ENCODE results near the gene PPP4R4.

Gene PPP4R4

DNA sequence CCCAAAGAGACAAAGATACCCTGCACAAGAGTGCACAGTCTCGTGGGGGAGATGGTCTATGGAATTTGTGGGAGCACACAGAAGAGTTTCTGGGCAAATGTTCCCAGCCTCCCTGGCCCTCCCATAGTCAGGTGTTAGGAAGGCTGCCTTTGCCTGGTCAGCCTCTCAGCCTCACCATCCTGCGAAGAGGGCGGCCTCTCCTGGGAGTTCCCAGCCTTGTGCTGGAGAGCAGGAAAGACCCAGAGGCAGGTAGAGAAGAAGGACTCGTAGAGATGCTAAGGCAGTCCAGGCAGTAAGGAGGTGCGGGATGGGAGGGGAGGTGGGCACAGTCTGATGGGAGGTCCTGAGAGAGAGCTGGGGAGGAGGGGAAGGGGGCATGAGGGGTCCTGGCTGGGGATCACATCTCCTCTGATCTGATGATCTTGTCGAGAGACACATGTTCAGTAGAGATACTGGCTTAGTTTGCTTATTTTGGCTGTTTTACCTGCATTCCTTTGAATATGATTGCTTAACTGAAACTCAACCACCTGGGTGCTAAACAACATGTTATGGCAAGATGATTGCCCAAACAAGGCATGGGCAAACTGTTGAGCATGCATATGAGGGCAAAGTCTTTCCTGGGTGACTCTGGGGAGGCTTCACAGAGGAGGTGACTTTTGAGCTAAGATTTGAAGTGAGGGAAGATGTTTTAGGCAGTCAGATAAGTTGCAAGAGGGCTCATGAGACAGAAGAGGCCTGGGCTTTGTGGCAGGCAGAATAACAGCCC lies 138.5 kb downstream of the PPP4R4 start:
- no peak for DNase-seq

DNA sequence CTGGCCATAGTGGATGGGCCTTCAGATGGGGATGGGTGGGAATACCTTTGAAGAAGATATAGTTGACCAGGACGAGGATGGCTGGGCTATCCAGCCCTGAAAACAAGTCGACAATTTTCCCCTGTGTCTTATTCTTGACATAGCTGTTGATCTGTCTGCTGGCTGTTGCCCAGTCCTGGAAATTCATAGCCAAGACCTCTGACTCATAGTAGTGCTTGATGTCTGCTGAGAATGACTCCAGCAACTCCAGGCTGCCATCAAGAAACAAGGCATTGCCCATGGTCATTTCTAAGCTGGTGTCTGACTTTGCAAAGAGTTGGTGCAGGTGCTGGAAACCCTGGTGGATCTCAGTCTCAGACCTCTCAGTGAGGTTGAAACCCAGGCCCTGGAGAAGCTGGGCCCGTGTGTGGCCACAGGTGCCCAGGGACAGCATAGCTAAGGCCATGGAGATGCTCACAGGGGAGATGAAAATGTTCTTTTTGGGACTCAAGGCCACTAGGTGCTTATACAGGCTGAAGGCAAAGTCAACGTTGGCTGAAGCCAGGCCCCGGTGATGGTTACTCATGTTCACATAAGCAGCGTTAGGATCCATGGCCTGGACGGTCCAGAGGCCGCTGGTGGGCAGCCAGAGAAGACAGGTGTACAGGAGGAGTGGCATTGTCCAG lies 140.0 kb downstream of the PPP4R4 start:
- no peak for DNase-seq

DNA sequence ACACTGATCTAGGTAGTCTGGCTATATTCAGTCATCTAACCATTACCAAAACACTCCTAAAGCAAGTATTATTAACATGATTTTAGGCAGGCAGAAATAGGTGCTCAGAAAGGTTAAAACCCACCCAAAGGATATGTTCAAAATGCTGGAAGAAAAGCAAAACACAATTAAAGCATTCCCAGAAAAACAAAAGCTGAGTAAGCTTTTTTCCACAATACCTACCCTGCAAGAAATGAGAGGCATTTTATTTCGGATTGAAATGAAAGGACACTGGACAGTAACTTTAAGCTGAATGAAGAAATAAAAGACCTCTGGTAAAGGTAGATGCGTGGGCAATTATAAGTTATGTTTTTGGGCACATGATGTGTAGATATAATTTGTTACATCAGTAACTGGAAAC lies 140.8 kb downstream of the PPP4R4 start:
- no peak for DNase-seq

DNA sequence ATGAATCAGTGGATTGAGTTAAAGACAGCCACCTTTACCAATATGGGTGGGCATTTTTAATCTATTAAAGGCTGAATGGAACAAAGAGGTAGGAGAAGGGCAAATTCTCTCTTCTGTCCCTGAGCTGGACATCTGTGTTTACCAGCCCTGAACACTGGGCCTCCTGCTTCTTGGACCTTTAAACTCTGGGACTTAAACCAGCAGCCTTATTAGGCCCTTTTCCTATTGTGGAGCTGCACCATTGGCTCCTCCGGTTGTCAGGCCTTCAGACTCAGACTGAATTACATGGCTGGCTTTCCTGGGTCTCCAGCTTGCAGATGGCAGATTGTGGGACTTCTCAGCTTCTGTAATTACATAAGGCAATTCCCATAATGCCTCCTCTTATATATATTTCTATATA lies 142.6 kb downstream of the PPP4R4 start:
- no peak for DNase-seq

DNA sequence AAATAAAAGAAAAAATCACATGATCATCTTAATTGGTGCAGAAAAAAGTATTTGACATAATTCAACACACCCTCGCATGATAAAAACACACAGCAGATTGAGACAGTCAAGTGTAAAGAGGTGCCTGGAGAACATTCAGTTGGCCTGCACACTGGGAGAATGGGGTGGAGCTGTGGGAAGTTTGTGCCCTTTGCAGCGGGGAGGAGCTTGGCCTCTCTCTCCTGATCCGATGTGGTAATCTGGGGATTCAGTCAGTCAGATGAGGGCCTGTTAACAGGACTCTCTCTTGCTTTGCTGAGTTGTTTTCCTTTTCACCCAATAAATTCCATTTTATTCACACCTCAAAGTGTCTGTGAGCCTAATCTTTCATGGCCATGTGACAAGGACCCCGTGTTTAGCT lies 143.1 kb downstream of the PPP4R4 start:
- no peak for DNase-seq

DNA sequence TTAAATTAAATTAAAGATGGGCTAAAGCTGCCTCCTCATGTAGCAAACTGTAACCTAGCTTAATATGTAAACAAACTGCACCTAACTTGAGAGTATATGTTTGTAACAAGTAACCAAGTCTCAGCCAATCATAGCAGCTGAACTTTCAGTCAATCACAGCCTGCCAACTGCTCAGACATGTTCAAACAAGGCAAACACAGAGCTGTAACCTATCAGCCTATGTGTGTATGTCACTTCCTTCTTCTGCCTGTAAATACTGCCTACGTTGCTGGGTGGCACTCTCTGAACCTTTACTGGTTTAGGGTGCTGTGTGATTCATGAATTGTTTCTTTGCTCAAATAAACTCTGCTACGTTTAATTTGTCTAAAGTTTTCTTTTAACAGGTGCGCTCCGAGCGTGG lies 146.1 kb downstream of the PPP4R4 start:
- DNase-seq: no peak

DNA sequence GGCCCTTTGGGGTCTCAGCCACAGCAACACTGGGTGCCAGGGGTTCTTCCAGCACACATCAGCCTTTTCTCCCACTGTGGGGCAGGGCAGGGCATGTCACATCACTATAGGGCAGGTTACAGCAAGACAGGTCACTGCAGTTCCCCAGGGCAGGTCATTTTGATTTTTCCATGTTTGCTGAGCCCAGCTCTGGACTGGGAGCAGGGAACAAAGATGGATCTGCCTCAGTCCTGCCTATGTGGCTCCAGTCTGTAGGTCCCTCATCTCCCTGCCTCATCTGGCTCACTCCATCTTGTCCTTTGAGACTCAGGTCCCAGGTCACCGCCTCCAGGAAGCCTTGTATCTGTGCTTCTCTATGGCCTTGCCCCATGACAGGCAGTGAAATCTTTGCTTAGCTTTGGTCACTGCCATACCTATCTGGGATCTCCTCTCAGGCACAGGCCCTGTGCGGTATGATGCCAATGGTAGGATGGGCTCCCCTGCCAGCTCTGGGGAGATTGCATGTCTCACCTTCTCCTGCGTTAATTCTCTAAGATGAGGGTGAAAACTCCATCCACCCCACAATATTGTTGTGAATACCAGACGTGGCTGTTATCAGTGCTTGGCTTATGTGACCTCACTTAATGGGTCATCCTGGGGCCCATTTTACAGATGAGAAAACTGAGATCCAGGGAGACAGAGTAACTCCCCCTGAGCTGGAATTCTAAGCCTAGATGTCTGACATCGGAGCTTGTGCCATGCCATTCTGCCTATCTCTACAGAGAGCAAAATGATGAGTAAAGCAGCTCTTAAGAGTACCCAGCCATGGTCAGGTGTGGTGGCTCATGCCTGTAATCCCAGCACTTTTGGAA lies 147.5 kb downstream of the PPP4R4 start:
- no peak for DNase-seq

DNA sequence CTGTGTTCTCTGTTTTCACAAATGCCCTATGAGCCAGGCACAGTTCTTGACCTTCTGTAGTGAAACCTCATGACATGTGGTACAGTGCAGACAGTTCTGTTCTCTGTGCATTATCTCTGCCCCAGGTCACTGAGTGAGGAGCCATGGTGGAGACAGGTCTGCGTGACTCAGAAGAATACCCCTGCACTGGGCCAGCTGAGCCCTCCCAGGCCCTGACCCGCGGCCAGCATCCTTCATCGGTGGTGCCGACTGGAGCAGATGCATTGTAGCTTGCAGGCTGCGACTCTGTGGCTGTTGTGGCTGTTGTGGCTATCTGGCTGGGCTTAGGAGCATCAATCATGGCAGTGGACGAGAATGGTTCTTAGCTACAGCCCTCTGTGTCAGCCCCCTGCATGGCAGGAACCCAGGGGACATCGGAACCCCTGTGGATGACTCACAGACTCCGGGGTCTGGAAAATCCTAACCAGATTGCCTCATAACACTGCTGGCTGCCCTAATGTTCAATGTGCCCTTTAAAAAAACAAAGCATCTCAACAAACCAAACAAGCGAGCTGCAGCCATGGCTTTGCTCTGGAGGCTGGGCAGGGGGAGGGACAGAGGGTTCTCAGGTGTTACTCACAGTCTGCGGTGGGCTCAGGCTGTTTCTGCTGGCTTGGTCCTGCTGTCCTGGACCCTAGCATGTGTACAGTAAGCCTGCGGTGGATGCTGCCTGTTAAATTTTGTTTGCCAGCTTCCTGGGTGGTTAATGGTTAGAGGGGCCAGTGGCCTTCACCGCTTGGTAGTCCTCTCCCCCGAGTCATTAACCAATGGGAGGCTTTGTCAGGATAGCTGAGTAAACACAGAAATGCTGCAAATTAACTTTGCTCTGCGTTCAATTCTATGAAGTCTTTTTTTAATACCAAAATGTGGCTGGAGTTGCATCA lies 148.8 kb downstream of the PPP4R4 start, which contains the start of gene SERPINA6:
Gene SERPINA6 (minus strand): TSS at position 689 of the 923 bp plus-strand sequence. CDS start 8,688 bp downstream, outside the sequence.
- no peak for DNase-seq

DNA sequence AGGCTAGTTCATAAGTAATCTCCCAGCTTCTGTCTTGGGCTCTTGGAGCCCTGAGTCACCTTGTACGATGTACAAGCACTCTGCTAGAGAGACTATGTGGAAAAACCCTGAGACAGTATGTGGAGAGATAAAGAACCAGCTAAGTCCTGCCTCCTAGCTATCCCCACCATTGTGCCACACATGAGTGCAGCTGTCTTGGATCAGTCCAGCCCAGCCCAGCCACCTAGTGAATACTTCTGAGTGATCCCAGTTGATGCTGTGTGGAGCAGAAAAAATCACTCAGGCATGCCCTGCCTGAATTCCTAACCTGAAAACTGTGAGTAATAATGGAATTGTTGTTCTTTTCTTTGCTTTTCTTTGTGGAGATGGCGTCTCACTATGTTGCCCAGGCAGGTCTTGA lies 154.1 kb downstream of the PPP4R4 start:
- no peak for DNase-seq

All from CD4-positive, alpha-beta T cell treated with Interleukin-17A for 1 hour (primary cell).